HEK293T (cell line): ENCODE measurements around the gene KIRREL3.

Experiments used
- CTCF ChIA-PET: fragments of 350-600 bp; formaldehyde crosslinking; extraction: SDS; loops from one replicate; lab custom pipeline; 2021; ENCODE audit warnings: antibody characterized with exemption, inconsistent platforms; lab: Yijun Ruan, JAX
- POLR2A ChIA-PET: fragments of 350-600 bp; formaldehyde crosslinking; extraction: SDS; loops from one replicate; lab custom pipeline; 2020; ENCODE audit warnings: antibody characterized with exemption, inconsistent platforms; lab: Yijun Ruan, JAX
- DNase-seq: peaks from one replicate; pipeline ENCODE4 v3.0.0; 2012; ENCODE audit warnings: mixed read lengths; ENCODE audit errors: extremely low spot score
- ARNT ChIP-seq: fragments of 450-650 bp; IDR thresholded peaks from 2 replicates; pipeline ENCODE4 v1.6.1; 2017; ENCODE audit warnings: mild to moderate bottlenecking
- BHLHE40 ChIP-seq: fragments of 450-650 bp; IDR thresholded peaks from 2 replicates; pipeline ENCODE4 v1.6.1; 2016; ENCODE audit warnings: mild to moderate bottlenecking, moderate library complexity, borderline replicate concordance
- CTBP1 ChIP-seq: fragments of 450-650 bp; IDR thresholded peaks from 2 replicates; pipeline ENCODE4 v1.6.1; 2016; ENCODE audit warnings: borderline replicate concordance
- ELF4 ChIP-seq: fragments of 450-650 bp; IDR thresholded peaks from 2 replicates; pipeline ENCODE4 v1.6.1; 2017; ENCODE audit warnings: antibody characterized with exemption
- FOXA1 ChIP-seq: fragments of 450-650 bp; IDR thresholded peaks from 2 replicates; pipeline ENCODE4 v1.6.1; 2016; ENCODE audit warnings: mild to moderate bottlenecking
- FOXK2 ChIP-seq: fragments of 450-650 bp; IDR thresholded peaks from 2 replicates; pipeline ENCODE4 v1.6.1; 2016; ENCODE audit warnings: mild to moderate bottlenecking
- FOXM1 ChIP-seq: fragments of 450-650 bp; IDR thresholded peaks from 2 replicates; pipeline ENCODE4 v1.6.1; 2017; ENCODE audit warnings: mild to moderate bottlenecking, borderline replicate concordance
- HDGF ChIP-seq: fragments of 450-650 bp; IDR thresholded peaks from 2 replicates; pipeline ENCODE4 v1.6.1; 2017; ENCODE audit warnings: antibody characterized with exemption, borderline replicate concordance
- L3MBTL2 ChIP-seq: fragments of 450-650 bp; conservative IDR thresholded peaks from 2 replicates; pipeline ENCODE4 v1.6.1; 2016; ENCODE audit warnings: mild to moderate bottlenecking
- LEF1 ChIP-seq: fragments of 450-650 bp; IDR thresholded peaks from 2 replicates; pipeline ENCODE4 v1.6.1; 2017; ENCODE audit warnings: mild to moderate bottlenecking, borderline replicate concordance
- NFRKB ChIP-seq: fragments of 450-650 bp; IDR thresholded peaks from 2 replicates; pipeline ENCODE4 v1.6.1; 2016; ENCODE audit warnings: mild to moderate bottlenecking, moderate library complexity
- PKNOX1 ChIP-seq: fragments of 450-650 bp; IDR thresholded peaks from 2 replicates; pipeline ENCODE4 v1.6.1; 2016
- SP1 ChIP-seq: fragments of 450-650 bp; IDR thresholded peaks from 2 replicates; pipeline ENCODE4 v1.6.1; 2017
- SUZ12 ChIP-seq: fragments of 450-650 bp; IDR thresholded peaks from 2 replicates; pipeline ENCODE4 v1.6.1; 2016; ENCODE audit warnings: mild to moderate bottlenecking
- TARDBP ChIP-seq: fragments of 450-650 bp; IDR thresholded peaks from 2 replicates; pipeline ENCODE4 v1.6.1; 2016
- ZNF384 ChIP-seq: fragments of 450-650 bp; IDR thresholded peaks from 2 replicates; pipeline ENCODE4 v1.6.1; 2016

Gene KIRREL3

GRCh38 chr11:126410649-126411048 lies 589.9 kb downstream of the KIRREL3 start:
- ChIA-PET POLR2A (no interaction called here), CTCF (interaction anchor here (1.3 kb wide), 1 partner anchor 100 kb away, joined by 3 read pairs; no protein-coding TSS in a partner anchor)
- DNase-seq = no peak
- no peak for TF ChIP-seq FOXA1
- TF ChIP-seq ARNT = no peak
- no peak for TF ChIP-seq FOXM1
- no peak for TF ChIP-seq PKNOX1

GRCh38 chr11:126409620-126409985 lies 591.0 kb downstream of the KIRREL3 start:
- ChIA-PET CTCF (no interaction called here), POLR2A (no interaction called here)
- TF ChIP-seq SP1 = no peak
- no peak for TF ChIP-seq ELF4
- TF ChIP-seq L3MBTL2 = no peak
- no peak for TF ChIP-seq ZNF384
- no peak for TF ChIP-seq HDGF
- TF ChIP-seq NFRKB = no peak
- no peak for TF ChIP-seq PKNOX1
- no peak for TF ChIP-seq BHLHE40
- TF ChIP-seq FOXM1 = no peak
- TF ChIP-seq SUZ12 = no peak
- no peak for TF ChIP-seq LEF1
- TF ChIP-seq ARNT = no peak
- no peak for TF ChIP-seq FOXK2
- TF ChIP-seq TARDBP = no peak
- TF ChIP-seq FOXA1 = no peak
- no peak for TF ChIP-seq CTBP1
- DNase-seq = no peak

- ChIA-PET POLR2A (no interaction called here), CTCF (no interaction called here)
- no peak for TF ChIP-seq ARNT
- TF ChIP-seq FOXK2 = no peak
- no peak for TF ChIP-seq PKNOX1
- no peak for TF ChIP-seq FOXA1
- TF ChIP-seq SP1 = no peak
- no peak for DNase-seq
These were observed 591.5 kb downstream of the KIRREL3 start for GRCh38 chr11:126408901-126409619.

GRCh38 chr11:126408496-126408895 lies 592.1 kb downstream of the KIRREL3 start:
- no peak for TF ChIP-seq LEF1
- no peak for TF ChIP-seq SUZ12
- CTCF ChIA-PET = no interaction called here
- DNase-seq = no peak
- POLR2A ChIA-PET = no interaction called here

GRCh38 chr11:126407682-126408288 lies 592.8 kb downstream of the KIRREL3 start:
- ChIA-PET POLR2A (no interaction called here), CTCF (no interaction called here)
- TF ChIP-seq SP1 = no peak
- TF ChIP-seq FOXM1 = no peak
- TF ChIP-seq ARNT = no peak
- no peak for TF ChIP-seq PKNOX1
- TF ChIP-seq LEF1 = no peak
- TF ChIP-seq BHLHE40 = no peak
- no peak for TF ChIP-seq HDGF
- TF ChIP-seq FOXA1 = no peak
- no peak for TF ChIP-seq SUZ12
- TF ChIP-seq NFRKB = no peak
- no peak for TF ChIP-seq FOXK2
- no peak for TF ChIP-seq ZNF384
- no peak for TF ChIP-seq TARDBP
- no peak for TF ChIP-seq ELF4
- TF ChIP-seq L3MBTL2 = no peak
- no peak for TF ChIP-seq CTBP1
- DNase-seq = no peak

GRCh38 chr11:126407101-126407521 lies 593.5 kb downstream of the KIRREL3 start:
- CTCF ChIA-PET = no interaction called here
- no peak for DNase-seq
- no peak for TF ChIP-seq HDGF
- no peak for TF ChIP-seq BHLHE40
- TF ChIP-seq FOXM1 = no peak
- no peak for TF ChIP-seq PKNOX1
- no peak for TF ChIP-seq LEF1
- no peak for TF ChIP-seq FOXA1
- TF ChIP-seq NFRKB = no peak
- TF ChIP-seq TARDBP = no peak
- TF ChIP-seq FOXK2 = no peak
- no peak for TF ChIP-seq L3MBTL2
- no peak for TF ChIP-seq SUZ12
- TF ChIP-seq ARNT = no peak
- no peak for TF ChIP-seq ZNF384
- TF ChIP-seq SP1 = no peak
- TF ChIP-seq ELF4 = no peak
- TF ChIP-seq CTBP1 = no peak
- POLR2A ChIA-PET = no interaction called here
